H1 (cell line): ENCODE measurements around the gene IFI27L1. TPM values are rescaled to one million over a fixed set of nuclear protein-coding genes. Genes with fewer than 3 reads are reported as not detected.

Experiments used
- CBX5 ChIP-seq: fragments of 300-800, 300-1000 bp; sonication (generic); IDR thresholded peaks from 2 replicates; pipeline ENCODE4 v1.7.1; 2016; ENCODE audit warnings: antibody characterized with exemption, low read length, low read depth
- CEBPB ChIP-seq: IDR thresholded peaks from 2 replicates; pipeline ENCODE4 v1.6.1; 2012; ENCODE audit warnings: low read depth, low read length
- GABPA ChIP-seq: IDR thresholded peaks from 2 replicates; pipeline ENCODE4 v1.6.1; 2011; ENCODE audit warnings: mild to moderate bottlenecking, low read length, moderate library complexity, borderline replicate concordance; ENCODE audit not compliant: insufficient read depth
- HDAC2 ChIP-seq, 2 experiments: fragments of 300-600 bp in 1 of 2; sonication (generic) in 1 of 2; IDR thresholded peaks; 2 replicates each; pipeline ENCODE4 v1.6.1; 2011 to 2012; ENCODE audit warnings: low read depth in 2 of 2, low read length in 2 of 2, mild to moderate bottlenecking in 2 of 2, moderate library complexity in 2 of 2, borderline replicate concordance in 1 of 2, inconsistent platforms in 1 of 2
- HDAC6 ChIP-seq: IDR thresholded peaks from one replicate; pipeline ENCODE4 v1.7.1; 2012; ENCODE audit warnings: low read depth, mild to moderate bottlenecking, inconsistent platforms, low read length, moderate library complexity
- NANOG ChIP-seq: IDR thresholded peaks from 2 replicates; pipeline ENCODE4 v1.6.1; 2011; ENCODE audit warnings: low read length, low read depth, mild to moderate bottlenecking, inconsistent platforms; ENCODE audit not compliant: insufficient read depth, poor library complexity, severe bottlenecking
- NRF1 ChIP-seq: IDR thresholded peaks from 2 replicates; pipeline ENCODE4 v1.6.1; 2011; ENCODE audit warnings: mild to moderate bottlenecking, low read depth, low read length, improper control_type of control experiment
- RXRA ChIP-seq: IDR thresholded peaks from 2 replicates; pipeline ENCODE4 v1.6.1; 2011; ENCODE audit warnings: low read depth, mild to moderate bottlenecking, low read length, moderate library complexity; ENCODE audit not compliant: insufficient read depth
- SP1 ChIP-seq: IDR thresholded peaks from 2 replicates; pipeline ENCODE4 v1.6.1; 2011; ENCODE audit warnings: low read depth, low read length
- SRF ChIP-seq: IDR thresholded peaks from 2 replicates; pipeline ENCODE4 v1.6.1; 2011; ENCODE audit warnings: mild to moderate bottlenecking, low read depth, low read length, moderate library complexity
- TAF1 ChIP-seq: IDR thresholded peaks from 2 replicates; pipeline ENCODE4 v1.6.1; 2011; ENCODE audit warnings: mild to moderate bottlenecking, low read depth, low read length
- TAF7 ChIP-seq: optimal IDR thresholded peaks from 2 replicates; pipeline ENCODE3; 2011; ENCODE audit warnings: low read depth, mild to moderate bottlenecking, inconsistent platforms, low read length, moderate library complexity, borderline replicate concordance
- TCF12 ChIP-seq: IDR thresholded peaks from 2 replicates; pipeline ENCODE4 v1.6.1; 2011; ENCODE audit warnings: low read depth, mild to moderate bottlenecking, low read length
- polyA plus RNA-seq, 7 experiments: library from polyadenylated mRNA; depleted of rRNA in 3 of 7; stranded (reverse) in 5 of 7; unstranded in 2 of 7; fragments of >200 nt in 5 of 7; fragments of 200-250 nt in 2 of 7; gene quantifications; 1 replicate in 5 of 7; 2 replicates in 1 of 7; 4 replicates in 1 of 7; pipeline versions ENCODE4 v1.2.1 to v1.2.3, GENCODE V29; 2011 to 2013; ENCODE audit warnings: missing spikeins in 2 of 7, mixed read lengths in 2 of 7
- total RNA-seq: library from RNA; stranded (reverse); fragmentation: NEBNext Ultra II Directional; extraction: Animal tissue kit (Norgen Biotek cat#: 25700); gene quantifications from 2 replicates; pipeline ENCODE4 v1.2.1, GENCODE V29; 2021
- TF ChIP-seq, protein P1 (sequence below): IDR thresholded peaks from 2 replicates; pipeline ENCODE4 v1.6.1; 2012; ENCODE audit warnings: inconsistent platforms

The IFI27L1 gene
- total and polyA plus RNA-seq, 2 of the 8 experiments (the other 6 are each of a cell fraction or from before 2014, with no cell fraction given) = 21.2 to 30.5 TPM

- TF ChIP-seq TAF1 (no peak; the same call in 1 of the 2 replicates), HDAC6 (no peak), SP1 (peak; percentile 19; the same call in 1 of the 2 replicates), NRF1 (no peak), SRF (no peak), GABPA (no peak), TAF7 (no peak), RXRA (no peak), CBX5 (no peak), CEBPB (no peak), TCF12 (no peak), NANOG (no peak), HDAC2 (IDR thresholded peaks at IDR 0.05; ENCODE audit: borderline replicate concordance in 1 of 2, low read depth in 2 of 2, low read length in 2 of 2) (0 out of 4 replicates have a peak, but pooled peaks of 1 of the 2 experiments have one; percentile 24)
- TF ChIP-seq, protein P1, sequence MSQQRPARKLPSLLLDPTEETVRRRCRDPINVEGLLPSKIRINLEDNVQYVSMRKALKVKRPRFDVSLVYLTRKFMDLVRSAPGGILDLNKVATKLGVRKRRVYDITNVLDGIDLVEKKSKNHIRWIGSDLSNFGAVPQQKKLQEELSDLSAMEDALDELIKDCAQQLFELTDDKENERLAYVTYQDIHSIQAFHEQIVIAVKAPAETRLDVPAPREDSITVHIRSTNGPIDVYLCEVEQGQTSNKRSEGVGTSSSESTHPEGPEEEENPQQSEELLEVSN = no peak
Measured at GRCh38 chr14:94129111-94129757, 48.1 kb downstream of the IFI27L1 start, which contains the start of gene IFI27L2 (continued).
